ENCODE measurements around the gene ADAMTS14.

Gene ADAMTS14

DNA sequence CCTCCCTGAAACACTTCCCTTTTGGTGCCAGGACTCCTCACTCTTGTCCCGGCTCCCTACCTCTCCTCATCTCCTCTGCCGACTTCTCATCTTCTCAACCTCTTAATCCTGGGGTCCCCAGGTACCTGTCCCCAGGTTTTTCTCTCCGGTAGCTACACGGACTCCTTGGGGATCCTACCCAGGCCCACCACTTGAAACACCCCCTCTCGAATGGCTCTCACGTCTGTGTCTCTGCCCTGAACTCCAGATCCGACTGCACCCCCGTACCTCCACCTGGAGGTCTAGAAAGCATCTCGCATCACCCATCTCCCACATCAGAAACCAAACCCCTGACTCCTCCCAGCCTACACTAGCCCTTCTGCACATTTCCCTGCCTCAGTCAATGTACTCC lies 108.1 kb downstream of the ADAMTS14 start:
- no peak for DNase-seq (ENCODE audit: low spot score)
- no peak for TF ChIP-seq CTCF (IDR thresholded peaks at IDR 0.05; ENCODE audit: extremely low read depth, missing control alignments)

- DNase-seq (ENCODE audit: low spot score), result no peak
- no peak for TF ChIP-seq CTCF (IDR thresholded peaks at IDR 0.05; ENCODE audit: extremely low read depth, missing control alignments)
These were observed 108.5 kb downstream of the ADAMTS14 start for GRCh38 chr10:70780772-70781171.

DNA sequence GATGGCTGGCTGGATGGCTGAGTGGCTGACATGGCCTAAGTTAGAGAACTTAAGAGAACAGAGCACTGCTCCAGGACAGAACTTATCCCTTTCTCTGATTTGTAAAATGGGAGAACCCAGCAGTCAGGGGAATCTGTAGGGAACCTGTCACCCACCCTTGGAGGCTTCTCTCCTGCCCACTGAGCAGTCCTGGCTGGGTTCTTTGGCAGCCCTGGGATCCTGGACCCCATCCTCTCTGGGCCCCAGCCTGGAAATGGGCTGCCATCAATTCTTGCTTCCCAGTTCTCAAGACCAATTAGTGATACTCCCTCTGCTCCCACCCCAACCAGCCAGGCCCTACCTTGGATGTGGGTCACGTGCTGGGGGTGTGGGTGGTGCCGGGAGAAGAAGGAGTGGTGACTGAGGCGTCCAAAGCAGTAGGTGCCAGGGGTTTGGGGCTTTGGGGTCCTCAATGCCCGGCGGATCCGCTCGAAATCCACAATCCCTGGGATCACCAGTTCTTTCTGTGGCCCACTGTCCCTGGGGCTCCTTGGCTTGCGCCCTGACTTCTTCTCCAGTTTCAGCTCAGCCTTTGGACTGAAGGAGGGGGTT lies 109.2 kb downstream of the ADAMTS14 start:
- TF ChIP-seq CTCF (IDR thresholded peaks at IDR 0.05; ENCODE audit: extremely low read depth, missing control alignments), result no peak

GRCh38 chr10:70782086-70782745 lies 109.9 kb downstream of the ADAMTS14 start:
- no peak for TF ChIP-seq CTCF (IDR thresholded peaks at IDR 0.05; ENCODE audit: extremely low read depth, missing control alignments)
- no peak for DNase-seq (ENCODE audit: low spot score)

More for the DNA sequence above, 109.2 kb downstream of the ADAMTS14 start:
- DNase-seq (ENCODE audit: low spot score), result no peak

DNA sequence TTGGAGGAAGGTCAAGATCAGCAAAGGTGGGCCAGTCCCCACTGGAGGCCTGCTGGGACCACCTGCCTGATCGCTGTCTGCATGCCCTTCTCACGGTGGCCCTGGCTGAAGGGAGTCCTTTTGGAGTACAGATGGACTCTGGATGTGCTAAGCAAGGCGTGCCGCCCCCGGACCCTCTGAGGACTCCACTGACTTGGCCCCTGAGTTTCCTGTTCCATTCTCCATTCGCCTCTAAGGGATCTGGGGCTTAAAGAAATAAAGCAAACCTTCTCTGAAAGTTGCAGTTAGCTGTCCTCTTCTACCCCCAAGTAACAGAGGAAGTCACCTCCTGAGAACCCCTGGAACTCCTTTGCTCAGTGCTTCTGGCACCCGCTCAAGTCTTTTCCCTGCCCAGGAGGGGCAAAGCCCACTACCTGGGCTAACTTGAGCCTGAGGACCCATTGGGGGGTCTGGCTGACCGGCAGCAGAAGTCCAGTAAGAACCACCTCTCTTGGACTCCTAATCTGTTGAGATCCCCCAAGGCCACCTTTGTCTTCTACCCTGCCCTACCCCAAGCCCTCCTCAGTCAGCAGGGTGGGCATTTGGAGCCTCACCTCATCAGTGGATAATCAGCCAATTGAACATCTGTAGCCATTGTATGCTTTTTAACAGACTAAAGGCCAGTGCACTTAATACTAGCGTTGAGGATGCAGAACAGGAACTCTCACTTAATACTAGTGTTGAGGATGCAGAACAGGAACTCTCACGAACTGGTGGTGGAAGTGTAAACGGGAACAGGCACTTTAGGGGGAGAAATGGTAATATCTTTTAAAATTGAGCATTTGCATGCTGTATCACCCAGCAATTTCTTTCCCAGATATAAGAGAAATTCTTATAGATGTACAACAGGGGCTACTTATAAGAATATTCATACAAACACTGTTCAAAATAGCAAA lies 110.7 kb downstream of the ADAMTS14 start:
- TF ChIP-seq CTCF (IDR thresholded peaks at IDR 0.05; ENCODE audit: extremely low read depth, missing control alignments), result no peak
- no peak for DNase-seq (ENCODE audit: low spot score)

GRCh38 chr10:70784016-70784415 lies 111.7 kb downstream of the ADAMTS14 start:
- no peak for TF ChIP-seq CTCF (IDR thresholded peaks at IDR 0.05; ENCODE audit: extremely low read depth, missing control alignments)
- no peak for DNase-seq (ENCODE audit: low spot score)

DNA sequence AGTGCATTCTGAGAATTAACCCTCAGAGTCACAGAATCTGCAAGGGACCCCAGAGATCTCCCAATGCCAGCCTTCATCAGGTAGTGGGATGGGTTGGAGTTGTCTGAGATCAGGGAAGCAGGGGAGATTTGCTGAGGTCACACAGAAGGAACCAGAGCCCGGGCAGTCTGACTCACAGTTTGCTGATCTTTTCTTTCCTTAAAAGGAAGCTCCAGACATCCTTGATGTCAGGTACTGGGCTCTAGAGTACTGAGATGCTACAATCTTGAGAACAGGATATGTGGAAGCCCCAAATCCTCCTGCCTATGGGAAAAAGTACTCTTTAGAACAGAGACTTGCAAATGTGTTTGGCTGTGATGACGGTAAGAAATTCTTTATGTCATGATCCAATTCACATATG lies 112.2 kb downstream of the ADAMTS14 start:
- no peak for DNase-seq (ENCODE audit: low spot score)
- no peak for TF ChIP-seq CTCF (IDR thresholded peaks at IDR 0.05; ENCODE audit: extremely low read depth, missing control alignments)
